Smooth muscle cell (in vitro differentiated cells): ENCODE measurements around the gene RTP2. TPM values are rescaled to one million over a fixed set of nuclear protein-coding genes. Genes with fewer than 3 reads are reported as not detected.

ENCODE experiments used
- DNase-seq: peaks from one replicate; lab custom pipeline; 2025; ENCODE audit not compliant: unreplicated experiment; lab: John Stamatoyannopoulos, UW
- H2AFZ ChIP-seq: fragments of 200-600 bp; sonication (generic); 2 replicates; pipeline ENCODE4 v1.6.0; 2016; ENCODE audit warnings: antibody characterized with exemption, low read depth, mild to moderate bottlenecking
- H3F3A ChIP-seq: fragments of 200-600 bp; sonication (generic); 2 replicates; pipeline ENCODE4 v1.6.0; 2017; ENCODE audit warnings: antibody characterized with exemption, low read depth
- H3K27ac ChIP-seq: fragments of 200-600 bp; sonication (generic); 2 replicates; pipeline ENCODE4 v1.5.1; 2016; ENCODE audit warnings: low read depth, mild to moderate bottlenecking
- H3K27me3 ChIP-seq: fragments of 200-600 bp; sonication (generic); 2 replicates; pipeline ENCODE4 v1.6.1; 2016; ENCODE audit warnings: low read depth, mild to moderate bottlenecking
- H3K36me3 ChIP-seq: fragments of 200-600 bp; sonication (generic); 2 replicates; pipeline ENCODE4 v1.5.1; 2016; ENCODE audit warnings: low read depth
- H3K4me1 ChIP-seq: fragments of 200-600 bp; sonication (generic); 2 replicates; pipeline ENCODE4 v1.5.1; 2016; ENCODE audit warnings: low read depth
- H3K4me2 ChIP-seq: fragments of 200-600 bp; sonication (generic); 2 replicates; pipeline ENCODE4 v1.6.0; 2016; ENCODE audit warnings: mild to moderate bottlenecking
- H3K4me3 ChIP-seq: fragments of 200-600 bp; sonication (generic); 2 replicates; pipeline ENCODE4 v1.5.1; 2016; ENCODE audit warnings: mild to moderate bottlenecking
- H3K79me2 ChIP-seq: fragments of 200-600 bp; sonication (generic); 2 replicates; pipeline ENCODE4 v1.6.0; 2016; ENCODE audit warnings: low read depth, mild to moderate bottlenecking
- H3K9ac ChIP-seq: fragments of 200-600 bp; sonication (generic); 2 replicates; pipeline ENCODE4 v1.6.0; 2016; ENCODE audit warnings: low read depth
- H3K9me3 ChIP-seq: fragments of 200-600 bp; sonication (generic); replicated peaks from 2 replicates; pipeline ENCODE4 v1.5.1; 2016; ENCODE audit warnings: low read depth
- H4K20me1 ChIP-seq: fragments of 200-600 bp; sonication (generic); 2 replicates; pipeline ENCODE4 v1.6.0; 2016; ENCODE audit warnings: low read depth
- CTCF ChIP-seq: fragments of 200-600 bp; sonication (generic); IDR thresholded peaks from 2 replicates; pipeline ENCODE4 v1.5.1; 2017; ENCODE audit warnings: borderline replicate concordance, mild to moderate bottlenecking, antibody characterized with exemption; ENCODE audit not compliant: insufficient read depth, poor library complexity, severe bottlenecking
- WGBS: methylation state at CpG from one replicate; pipeline ENCODE4 v1.1.7; 2016; ENCODE audit warnings: low lambda C conversion rate; 5-methylcytosine and 5-hydroxymethylcytosine counted together
- polyA plus RNA-seq: library from polyadenylated mRNA; unstranded; fragments of >200 nt; fragmentation: Nextera tagmentation; extraction: Ambion mirVana; gene quantifications from 2 replicates; pipeline ENCODE4 v1.2.1, GENCODE V29; 2016
- total RNA-seq: library from RNA; depleted of rRNA; stranded (reverse); fragments of >200 nt; gene quantifications from 2 replicates; pipeline ENCODE4 v1.2.3, GENCODE V29; 2014

Gene RTP2
- total and polyA plus RNA-seq, 2 experiments from 2014 or later = not detected

- Histone ChIP-seq H4K20me1 (no peaks in the 10 kb centered on the region), H3K4me3 (no peak overlapping the region), H3K9me3 (no peaks in the 10 kb centered on the region), H3K36me3 (no peaks in the 10 kb centered on the region), H3K9ac (no peak overlapping the region), H3F3A (no peaks in the 10 kb centered on the region), H2AFZ (no peak overlapping the region), H3K79me2 (no peaks in the 10 kb centered on the region), H3K4me1 (no peaks in the 10 kb centered on the region), H3K27me3 (peaks cover 6% of the 10 kb centered on the region), H3K4me2 (no peak overlapping the region), H3K27ac (no peak overlapping the region)
- TF ChIP-seq CTCF = no peak
- no peak for DNase-seq
- WGBS = 98% methylated on average over 2 of the region's 2 CpGs
These were observed 2.1 kb downstream of the RTP2 start for GRCh38 chr3:187700249-187700648.

GRCh38 chr3:187698499-187699399 is 3.6 kb downstream of the RTP2 start:
- no peaks in the 10 kb centered on the region for H4K20me1 ChIP-seq

GRCh38 chr3:187696021-187696420 is 6.3 kb downstream of the RTP2 start:
- H3K9me3 ChIP-seq = no peaks in the 10 kb centered on the region
- no peaks in the 10 kb centered on the region for H3K79me2 ChIP-seq
- H3K27ac ChIP-seq = no peak overlapping the region
- no peak overlapping the region for H3K4me2 ChIP-seq
- H3K36me3 ChIP-seq = no peaks in the 10 kb centered on the region
- no peak overlapping the region for H3K9ac ChIP-seq
- WGBS = 52% methylated on average over 4 of the region's 4 CpGs
- no peaks in the 10 kb centered on the region for H4K20me1 ChIP-seq
- no peak for TF ChIP-seq CTCF
- no peak overlapping the region for H3K4me3 ChIP-seq
- DNase-seq = no peak
- no peaks in the 10 kb centered on the region for H3F3A ChIP-seq
- no peak overlapping the region for H2AFZ ChIP-seq
- no peaks in the 10 kb centered on the region for H3K4me1 ChIP-seq
- H3K27me3 ChIP-seq = peaks cover 6% of the 10 kb centered on the region

More at GRCh38 chr3:187698499-187699399, 3.6 kb downstream of the RTP2 start:
- Histone ChIP-seq H2AFZ (no peak overlapping the region), H3F3A (no peaks in the 10 kb centered on the region), H3K4me1 (no peaks in the 10 kb centered on the region), H3K79me2 (no peaks in the 10 kb centered on the region), H3K36me3 (no peaks in the 10 kb centered on the region), H3K4me2 (no peak overlapping the region), H3K9ac (no peak overlapping the region), H3K27ac (no peak overlapping the region), H3K4me3 (no peak overlapping the region), H3K9me3 (no peaks in the 10 kb centered on the region), H3K27me3 (peaks cover 6% of the 10 kb centered on the region)
- no peak for DNase-seq
- no peak for TF ChIP-seq CTCF
- WGBS = 94% methylated on average over 30 of the region's 42 CpGs
